Cerebellar nuclear complex (tissue), 1 donor: ENCODE data around the gene OR2AT4.
"Not testable (repeated sequence)": the region's sequence is repeated elsewhere in the genome, so short reads cannot be mapped to it uniquely, and the experiment has no call there.

ENCODE experiments used
- DNase-seq, 2 experiments: peaks; one replicate each; lab custom pipeline; 2025; lab: John Stamatoyannopoulos, UW

The OR2AT4 gene

GRCh38 chr11:75096456-75097172 is at the start of gene OR2AT4:
Gene OR2AT4 (minus strand): TSS chr11:75096876.
- no peak for DNase-seq

- DNase-seq: no peak
These were observed 49.4 kb upstream of the OR2AT4 start for GRCh38 chr11:75145972-75146519.

- no peak for DNase-seq
These were observed 48.7 kb upstream of the OR2AT4 start for GRCh38 chr11:75145196-75145971.

GRCh38 chr11:75144716-75145014 is 48.0 kb upstream of the OR2AT4 start:
- no peak for DNase-seq

GRCh38 chr11:75143420-75143731 is 46.7 kb upstream of the OR2AT4 start:
- no peak for DNase-seq

DNA sequence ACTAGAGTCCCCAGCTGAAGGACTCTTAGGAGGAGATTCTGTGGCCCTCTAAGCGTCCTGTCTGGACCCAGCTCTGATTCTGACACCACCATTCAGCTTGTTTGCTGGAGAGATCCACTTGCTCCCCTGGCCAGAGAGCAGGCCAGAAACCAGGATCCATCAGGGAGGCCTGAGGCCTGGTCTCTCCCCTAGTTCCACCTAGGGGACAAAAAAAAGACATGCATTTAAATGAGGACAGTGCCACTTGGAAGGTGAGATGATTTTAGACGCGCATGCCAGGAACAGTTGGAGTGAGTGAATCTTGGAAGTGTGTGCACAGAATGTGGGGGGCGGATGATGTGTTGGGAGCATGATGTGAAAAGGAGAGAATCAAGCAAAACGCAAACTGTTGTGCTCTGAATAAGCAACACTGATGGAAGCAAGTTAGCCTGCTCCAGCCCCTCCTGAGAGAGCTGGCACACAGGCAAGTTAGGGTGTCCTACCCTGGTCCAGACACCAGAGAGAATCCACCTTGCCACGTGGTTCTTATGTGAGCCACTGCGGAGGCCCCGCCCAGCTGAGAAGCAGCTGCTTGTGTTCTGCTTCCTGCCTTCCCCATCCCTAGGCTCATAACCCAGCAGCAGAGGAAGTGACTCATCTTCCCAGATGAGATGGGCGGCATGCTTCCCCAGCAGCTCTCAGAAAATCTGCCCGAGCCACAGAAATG is 46.2 kb upstream of the OR2AT4 start:
- DNase-seq: peak in 1 of 2 experiments; percentile 3

DNA sequence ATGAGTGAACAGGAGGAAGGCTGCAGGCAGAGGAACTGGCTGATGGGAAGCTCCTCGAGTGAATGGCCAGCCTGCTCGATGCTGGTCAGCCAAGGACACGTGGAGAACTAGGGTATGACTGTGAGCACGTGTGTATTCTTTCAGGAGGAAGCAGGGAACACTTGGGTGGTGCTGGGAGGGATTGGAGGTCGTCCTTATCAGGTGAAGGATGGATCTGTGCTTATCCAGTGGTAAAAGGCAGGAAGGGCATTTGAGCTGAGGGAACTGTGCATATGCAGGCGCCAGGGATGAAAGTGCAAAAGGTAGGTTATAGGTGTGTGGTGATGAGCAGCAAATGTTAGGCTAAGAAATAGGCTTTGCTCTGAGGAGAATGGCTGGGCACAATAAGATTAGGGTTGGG is 44.5 kb upstream of the OR2AT4 start:
- no peak for DNase-seq

- no peak for DNase-seq
These were observed 43.8 kb upstream of the OR2AT4 start for GRCh38 chr11:75140269-75141138.

GRCh38 chr11:75135651-75136050 is 39.0 kb upstream of the OR2AT4 start:
- no peak for DNase-seq

GRCh38 chr11:75135021-75135650 is 38.5 kb upstream of the OR2AT4 start:
- peak in 1 of 2 experiments; percentile 4 for DNase-seq

GRCh38 chr11:75133976-75134375 is 37.3 kb upstream of the OR2AT4 start:
- DNase-seq: no peak

DNA sequence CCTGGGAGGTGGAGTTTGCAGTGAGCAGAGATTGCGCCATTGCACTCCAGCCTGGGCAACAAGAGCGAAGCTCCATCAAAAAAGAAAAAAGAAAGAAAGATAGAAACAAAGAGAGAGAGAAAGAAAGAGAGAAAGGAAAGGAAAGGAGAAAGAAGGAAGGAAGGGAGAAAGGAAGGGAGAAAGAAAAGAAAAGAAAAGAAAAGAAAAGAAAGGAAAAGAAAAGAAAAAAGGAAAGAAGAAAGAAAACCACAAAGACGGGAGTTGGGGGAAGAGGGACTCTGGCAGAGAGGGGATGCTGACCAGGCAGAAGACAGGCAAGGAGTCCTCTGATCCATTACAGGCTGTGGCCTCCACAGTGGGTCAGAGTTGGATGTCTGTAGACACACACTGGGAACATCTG is 35.4 kb upstream of the OR2AT4 start:
- no peak for DNase-seq

- no peak for DNase-seq
These were observed 29.9 kb upstream of the OR2AT4 start for GRCh38 chr11:75126564-75126963.

- DNase-seq: no peak
These were observed 21.9 kb upstream of the OR2AT4 start for GRCh38 chr11:75118577-75118976.

DNA sequence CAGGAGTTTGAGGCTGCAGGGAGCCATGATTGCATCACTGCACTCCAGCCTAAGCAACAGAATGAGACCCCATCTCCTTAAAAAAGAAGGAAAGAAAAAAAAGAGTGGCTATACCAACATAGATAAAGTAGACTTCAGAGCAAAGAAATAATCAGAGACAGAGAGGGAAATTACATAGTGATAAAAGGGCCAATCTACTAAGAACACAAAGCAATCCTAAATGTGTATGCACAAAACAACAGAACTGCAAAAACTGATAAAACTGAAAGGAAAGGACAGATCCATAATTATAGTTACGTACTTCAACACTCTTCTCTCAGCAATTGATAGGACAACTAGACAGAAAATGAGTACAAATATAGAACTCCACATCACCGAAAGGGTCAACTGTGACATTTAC is 17.8 kb upstream of the OR2AT4 start:
- DNase-seq: no peak

DNA sequence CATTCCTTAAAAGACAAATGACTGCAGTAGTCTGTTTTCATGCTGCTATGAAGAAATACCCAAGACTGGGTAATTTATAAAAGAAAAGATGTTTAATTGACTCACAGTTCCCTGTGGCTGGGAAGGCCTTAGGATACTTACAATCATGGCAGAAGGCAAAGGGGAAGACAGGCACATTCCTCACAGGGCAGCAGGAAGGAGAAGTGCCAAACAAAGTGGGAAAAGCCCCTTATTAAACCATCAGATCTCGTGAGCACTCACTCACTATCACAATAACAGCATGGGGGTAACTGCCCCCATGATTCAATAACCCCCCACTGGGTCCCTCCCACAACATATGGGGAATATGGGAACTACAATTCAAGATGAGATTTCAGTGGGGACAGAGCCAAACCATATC is 16.4 kb upstream of the OR2AT4 start:
- DNase-seq: no peak

GRCh38 chr11:75112200-75112599 is 15.5 kb upstream of the OR2AT4 start:
- DNase-seq: no peak

DNA sequence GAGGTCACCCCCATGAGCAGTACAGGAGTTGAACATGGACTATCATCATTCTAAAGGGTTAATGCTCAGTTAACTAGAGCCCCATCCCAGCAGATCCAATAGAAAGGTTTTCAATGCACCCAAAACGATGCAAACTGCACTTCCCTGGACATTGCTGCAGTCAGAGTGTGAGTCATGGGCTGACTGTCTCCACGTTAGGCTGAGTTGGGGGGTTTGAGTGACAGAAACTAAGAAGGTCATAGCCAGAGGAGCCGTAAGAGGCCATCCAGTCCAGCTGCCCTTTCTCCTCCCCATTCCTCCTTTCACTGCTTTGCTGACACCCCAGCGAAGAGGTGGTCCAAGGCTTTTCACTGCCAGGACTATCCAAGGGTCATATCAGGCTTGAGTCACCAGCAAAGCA is 10.5 kb upstream of the OR2AT4 start:
- DNase-seq: no peak

- DNase-seq: not testable (repeated sequence)
These were observed 9.4 kb upstream of the OR2AT4 start for GRCh38 chr11:75105967-75106681.

DNA sequence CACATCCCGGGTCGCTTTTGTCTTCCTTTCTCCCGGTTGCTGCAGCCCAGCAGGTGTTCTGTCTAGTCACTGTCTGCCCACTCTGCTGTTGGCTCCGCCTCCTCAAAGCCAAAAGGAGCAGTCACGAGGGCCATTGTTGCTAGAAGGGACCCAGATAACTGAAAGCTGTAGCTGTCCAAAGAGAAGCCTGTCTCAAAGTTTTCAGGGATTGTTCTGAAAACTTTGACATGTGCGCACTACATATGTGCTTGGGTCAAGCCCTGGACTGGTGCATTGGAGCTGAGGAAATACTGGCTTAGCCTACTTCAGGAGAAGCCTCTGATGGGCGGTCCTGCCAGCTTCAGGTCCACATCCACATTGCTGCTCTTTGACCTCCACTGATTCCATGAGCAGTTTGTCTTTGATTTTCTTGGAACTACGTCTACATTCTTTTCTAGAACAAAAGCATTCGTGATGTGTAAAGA is 8.8 kb upstream of the OR2AT4 start:
- no peak for DNase-seq
